ENCODE results near the gene KCNIP4.
A peak's percentile ranks its signal among the peaks of the same experiment; 100 is the strongest.

The KCNIP4 gene

GRCh38 chr4:21571100-21571499 lies 377.5 kb downstream of the KCNIP4 start:
- DNase-seq (ENCODE audit: low spot score) = no peak

GRCh38 chr4:21569638-21570037 lies 378.9 kb downstream of the KCNIP4 start:
- no peak for DNase-seq (ENCODE audit: low spot score)

- DNase-seq (ENCODE audit: low spot score) = no peak
These were observed 393.5 kb downstream of the KCNIP4 start for GRCh38 chr4:21555083-21555482.

- no peak for DNase-seq (ENCODE audit: low spot score)
These were observed 394.1 kb downstream of the KCNIP4 start for GRCh38 chr4:21554500-21554899.

- no peak for DNase-seq (ENCODE audit: low spot score)
These were observed 394.5 kb downstream of the KCNIP4 start for GRCh38 chr4:21554066-21554465.

- DNase-seq (ENCODE audit: low spot score) = no peak
These were observed 396.1 kb downstream of the KCNIP4 start for GRCh38 chr4:21552455-21552854.

- DNase-seq (ENCODE audit: low spot score) = no peak
These were observed 403.6 kb downstream of the KCNIP4 start for GRCh38 chr4:21544955-21545354.

GRCh38 chr4:21544415-21544814 lies 404.2 kb downstream of the KCNIP4 start:
- no peak for DNase-seq (ENCODE audit: low spot score)

- no peak for DNase-seq (ENCODE audit: low spot score)
These were observed 405.1 kb downstream of the KCNIP4 start for GRCh38 chr4:21543514-21543913.

GRCh38 chr4:21535898-21536297 lies 412.7 kb downstream of the KCNIP4 start:
- no peak for DNase-seq (ENCODE audit: low spot score)

- DNase-seq (ENCODE audit: low spot score) = no peak
These were observed 417.5 kb downstream of the KCNIP4 start for GRCh38 chr4:21531048-21531447.

GRCh38 chr4:21529214-21529613 lies 419.4 kb downstream of the KCNIP4 start:
- DNase-seq (ENCODE audit: low spot score) = no peak

- DNase-seq (ENCODE audit: low spot score) = no peak
These were observed 426.3 kb downstream of the KCNIP4 start for GRCh38 chr4:21522296-21522695.

- DNase-seq (ENCODE audit: low spot score) = no peak
These were observed 431.3 kb downstream of the KCNIP4 start for GRCh38 chr4:21517126-21517859.

GRCh38 chr4:21514022-21514694 lies 434.4 kb downstream of the KCNIP4 start:
- no peak for DNase-seq (ENCODE audit: low spot score)

- peak; percentile 75 for DNase-seq (ENCODE audit: low spot score)
These were observed 436.2 kb downstream of the KCNIP4 start for GRCh38 chr4:21512353-21512752.

- no peak for DNase-seq (ENCODE audit: low spot score)
These were observed 441.1 kb downstream of the KCNIP4 start for GRCh38 chr4:21507439-21507838.

GRCh38 chr4:21490682-21491081 lies 457.9 kb downstream of the KCNIP4 start:
- DNase-seq (ENCODE audit: low spot score) = no peak

GRCh38 chr4:21476757-21477156 lies 471.8 kb downstream of the KCNIP4 start:
- no peak for DNase-seq (ENCODE audit: low spot score)

- DNase-seq (ENCODE audit: low spot score) = no peak
These were observed 474.4 kb downstream of the KCNIP4 start for GRCh38 chr4:21474195-21474594.

GRCh38 chr4:21470535-21470934 lies 478.0 kb downstream of the KCNIP4 start:
- no peak for DNase-seq (ENCODE audit: low spot score)

GRCh38 chr4:21469438-21470300 lies 478.9 kb downstream of the KCNIP4 start:
- DNase-seq (ENCODE audit: low spot score) = peak; percentile 18

- no peak for DNase-seq (ENCODE audit: low spot score)
These were observed 481.0 kb downstream of the KCNIP4 start for GRCh38 chr4:21467551-21467950.
